PFSK-1 (cell line): ENCODE data around the gene ZNF445.

ENCODE experiments used
- POLR2AphosphoS5 ChIP-seq: IDR thresholded peaks from 2 replicates; pipeline ENCODE4 v1.6.1; 2012; ENCODE audit warnings: low read depth, mild to moderate bottlenecking, control low read depth, low read length, moderate library complexity
- SIN3A ChIP-seq: IDR thresholded peaks from 2 replicates; pipeline ENCODE4 v1.6.1; 2012; ENCODE audit warnings: mild to moderate bottlenecking, low read length, moderate library complexity, borderline replicate concordance; ENCODE audit not compliant: insufficient read depth

- TF ChIP-seq POLR2AphosphoS5 (no peak), SIN3A (no peak)
Measured at GRCh38 chr3:44468572-44469520, 8.6 kb downstream of the ZNF445 start.
